Sigmoid colon (tissue), 7 donors: Measurements from ENCODE around the gene NFKB1. TPM values are rescaled to one million over a fixed set of nuclear protein-coding genes. Genes with fewer than 3 reads are reported as not detected.

Experiments
- DNase-seq: peaks from one replicate; pipeline ENCODE4 v3.0.0-alpha.2; 2019
- H3K27ac ChIP-seq, 4 donors: fragments of 200-600 bp; sonication (generic); one replicate each; pipeline ENCODE4 v1.5.1; 2016 to 2019; ENCODE audit warnings: mild to moderate bottlenecking in 1 of 4
- H3K27me3 ChIP-seq, 3 donors: fragments of 200-600 bp; sonication (generic); one replicate each; pipeline ENCODE4 v1.5.1; 2019; ENCODE audit warnings: mild to moderate bottlenecking in 1 of 3
- H3K36me3 ChIP-seq, 4 donors: fragments of 200-600 bp; sonication (generic); one replicate each; pipeline ENCODE4 v1.5.1; 2016 to 2019
- H3K4me1 ChIP-seq, 4 donors: fragments of 200-600 bp; sonication (generic); one replicate each; pipeline ENCODE4 v1.5.1; 2017 to 2019
- H3K4me3 ChIP-seq, 4 donors: fragments of 200-600 bp; sonication (generic); one replicate each; pipeline ENCODE4 v1.5.1; 2017 to 2019; ENCODE audit warnings: mild to moderate bottlenecking in 2 of 4, moderate library complexity in 1 of 4
- H3K9me3 ChIP-seq, 4 donors: fragments of 200-600 bp in 3 of 4; sonication (generic) in 3 of 4; one replicate each; pipeline versions ENCODE4 v1.5.1 to v1.6.1; 2013 to 2019
- CTCF ChIP-seq, 4 experiments: fragments of 450-650 bp in 3 of 4; fragments of 200-600 bp in 1 of 4; IDR thresholded peaks; one replicate each; pipeline ENCODE4 v1.5.1; 2016 to 2019; ENCODE audit warnings: antibody characterized with exemption in 4 of 4, mild to moderate bottlenecking in 3 of 4, moderate library complexity in 2 of 4
- EP300 ChIP-seq, 4 donors: sonication (generic); formaldehyde crosslinking; IDR thresholded peaks; one replicate each; pipeline ENCODE4 v1.6.1; 2017; ENCODE audit warnings: antibody characterized with exemption in 4 of 4
- POLR2A ChIP-seq, 2 donors: fragments of 450-650 bp; IDR thresholded peaks; one replicate each; pipeline ENCODE4 v1.6.1; 2016; ENCODE audit warnings: antibody characterized with exemption in 2 of 2, mild to moderate bottlenecking in 2 of 2, moderate library complexity in 2 of 2
- POLR2AphosphoS5 ChIP-seq, 4 donors: sonication (generic); formaldehyde crosslinking; IDR thresholded peaks; one replicate each; pipeline ENCODE4 v1.6.1; 2017; ENCODE audit warnings: antibody characterized with exemption in 4 of 4
- WGBS, 2 donors: extraction: QIAGEN DNeasy Blood & Tissue Kit; methylation state at CpG; one replicate each; pipeline ENCODE4 v1.1.7; 2013; 5-methylcytosine and 5-hydroxymethylcytosine counted together
- intact Hi-C: fragments of 100-400 bp; cut with DNase I; formaldehyde crosslinking; loops from one replicate; pipeline ENCODE4 v1.15.1; 2023
- polyA plus RNA-seq, 3 donors: library from polyadenylated mRNA; stranded (reverse); fragments of 200-250 nt; gene quantifications; one replicate each; pipeline ENCODE4 v1.2.3, GENCODE V29; 2013
- total RNA-seq, 4 donors: library from RNA; depleted of rRNA; stranded (reverse); fragments of >200 nt; gene quantifications; one replicate each; pipeline ENCODE4 v1.1.0, GENCODE V29; 2016
- donor health status: healthy with polysubstance abuse.
- donor health status: Bipolar disorder and iron deficiency.
- donor health status: healthy.

NFKB1 gene
- total and polyA plus RNA-seq, 7 donors = 19.2 to 29.8 (median 27.0) TPM

GRCh38 chr4:102599886-102600285, 98.7 kb downstream of the NFKB1 start:
- intact Hi-C loops = loop anchor here (10.0 kb wide), 1 partner anchor 165 kb away; no protein-coding TSS in a partner anchor
- no peak for TF ChIP-seq POLR2AphosphoS5 (IDR thresholded peaks at IDR 0.05)
- TF ChIP-seq EP300 (IDR thresholded peaks at IDR 0.05) = no peak
- TF ChIP-seq POLR2A (IDR thresholded peaks at IDR 0.05) = no peak
- no peak for TF ChIP-seq CTCF (IDR thresholded peaks at IDR 0.05)
- WGBS, 2 donors = 93 to 94% methylated on average over 3 of the region's 3 CpGs
- DNase-seq = no peak
- no peaks in the 10 kb centered on the region for H3K27me3 ChIP-seq
- H3K36me3 ChIP-seq = peaks cover 0 to 99% (median 28%) of the 10 kb centered on the region in 4 donors
- H3K4me1 ChIP-seq = peaks cover 0 to 16% (median 7%) of the 10 kb centered on the region in 4 donors
- no peak overlapping the region for H3K27ac ChIP-seq
- H3K9me3 ChIP-seq = no peaks in the 10 kb centered on the region
- H3K4me3 ChIP-seq = no peak overlapping the region

GRCh38 chr4:102600689-102601088, 99.5 kb downstream of the NFKB1 start:
- Histone ChIP-seq H3K27ac (no peak overlapping the region), H3K36me3 (peaks cover 0 to 91% (median 24%) of the 10 kb centered on the region in 4 donors), H3K27me3 (no peaks in the 10 kb centered on the region), H3K4me1 (peaks cover 0 to 16% (median 7%) of the 10 kb centered on the region in 4 donors), H3K4me3 (no peak overlapping the region), H3K9me3 (no peaks in the 10 kb centered on the region)
- intact Hi-C loops = no loop called here
- TF ChIP-seq CTCF (IDR thresholded peaks at IDR 0.05) (no peak), EP300 (IDR thresholded peaks at IDR 0.05) (no peak), POLR2AphosphoS5 (IDR thresholded peaks at IDR 0.05) (no peak), POLR2A (IDR thresholded peaks at IDR 0.05) (no peak)
- no peak for DNase-seq

GRCh38 chr4:102601586-102602227, 100.5 kb downstream of the NFKB1 start:
- H3K27ac ChIP-seq = no peak overlapping the region
- H3K4me3 ChIP-seq = no peak overlapping the region
- DNase-seq = no peak
- H3K9me3 ChIP-seq = no peaks in the 10 kb centered on the region
- peaks cover 0 to 88% (median 22%) of the 10 kb centered on the region in 4 donors for H3K36me3 ChIP-seq
- TF ChIP-seq POLR2A (IDR thresholded peaks at IDR 0.05) (no peak), POLR2AphosphoS5 (IDR thresholded peaks at IDR 0.05) (no peak), EP300 (IDR thresholded peaks at IDR 0.05) (no peak), CTCF (IDR thresholded peaks at IDR 0.05) (no peak)
- H3K27me3 ChIP-seq = no peaks in the 10 kb centered on the region
- 78 to 88% methylated on average over 8 of the region's 8 CpGs for WGBS, 2 donors
- H3K4me1 ChIP-seq = peaks cover 0 to 16% (median 7%) of the 10 kb centered on the region in 4 donors
- intact Hi-C loops = no loop called here

GRCh38 chr4:102604222-102604940, 103.2 kb downstream of the NFKB1 start:
- Histone ChIP-seq H3K4me1 (no peaks in the 10 kb centered on the region), H3K9me3 (no peaks in the 10 kb centered on the region), H3K36me3 (peaks cover 0 to 88% (median 32%) of the 10 kb centered on the region in 4 donors), H3K27ac (no peak overlapping the region), H3K27me3 (no peaks in the 10 kb centered on the region), H3K4me3 (no peak overlapping the region)
- TF ChIP-seq CTCF (IDR thresholded peaks at IDR 0.05) (no peak), POLR2A (IDR thresholded peaks at IDR 0.05) (no peak), POLR2AphosphoS5 (IDR thresholded peaks at IDR 0.05) (no peak), EP300 (IDR thresholded peaks at IDR 0.05) (no peak)
- 79 to 81% methylated on average over 2 of the region's 2 CpGs for WGBS, 2 donors
- DNase-seq = no peak
- intact Hi-C loops = no loop called here
